Tibial nerve (tissue), 4 donors: ENCODE results near the gene QSER1.
"Not testable (repeated sequence)": the region's sequence is repeated elsewhere in the genome, so short reads cannot be mapped to it uniquely, and the experiment has no call there.

Experiments used
- CTCF ChIP-seq, 5 experiments: fragments of 200-600 bp in 3 of 5; fragments of 450-650 bp in 2 of 5; sonication (generic) in 3 of 5; IDR thresholded peaks; one replicate each; pipeline ENCODE4 v1.5.1; 2016 to 2019; ENCODE audit warnings: antibody characterized with exemption in 5 of 5, mild to moderate bottlenecking in 3 of 5, moderate library complexity in 2 of 5
- EP300 ChIP-seq, 2 donors: sonication (generic); formaldehyde crosslinking; IDR thresholded peaks; one replicate each; pipeline ENCODE4 v1.6.1; 2017; ENCODE audit warnings: antibody characterized with exemption in 2 of 2, mild to moderate bottlenecking in 1 of 2

- not testable (repeated sequence) for TF ChIP-seq CTCF, EP300 (IDR thresholded peaks at IDR 0.05)
Measured at GRCh38 chr11:32937283-32937682, 44.7 kb downstream of the QSER1 start.
